Mesothelial cell of epicardium (in vitro differentiated cells): ENCODE results near the gene B3GALNT2. TPM values are rescaled to one million over a fixed set of nuclear protein-coding genes. Genes with fewer than 3 reads are reported as not detected.
"Not testable (repeated sequence)": the region's sequence is repeated elsewhere in the genome, so short reads cannot be mapped to it uniquely, and the experiment has no call there.

ENCODE experiments used
- DNase-seq, 2 experiments: peaks; one replicate each; pipeline ENCODE4 v3.0.0; 2021; ENCODE audit warnings: low spot score in 2 of 2; ENCODE audit not compliant: unreplicated experiment in 2 of 2
- H3K27ac Mint-ChIP-seq: 2 replicates; pipeline ENCODE4 v1.8.0; 2021; ENCODE audit warnings: mixed read lengths
- H3K27me3 Mint-ChIP-seq: 2 replicates; pipeline ENCODE4 v1.8.0; 2021; ENCODE audit warnings: low read depth, mixed read lengths
- H3K36me3 Mint-ChIP-seq: 2 replicates; pipeline ENCODE4 v1.8.0; 2021; ENCODE audit warnings: mixed read lengths
- H3K4me1 Mint-ChIP-seq: 2 replicates; pipeline ENCODE4 v1.8.0; 2021; ENCODE audit warnings: mixed read lengths
- H3K4me3 Mint-ChIP-seq: 2 replicates; pipeline ENCODE4 v1.8.0; 2021; ENCODE audit warnings: mild to moderate bottlenecking, moderate library complexity, mixed read lengths
- H3K9me3 Mint-ChIP-seq: 2 replicates; pipeline ENCODE4 v1.8.0; 2021; ENCODE audit warnings: mixed read lengths
- CTCF ChIP-seq: fragments of 200-600 bp; sonication (generic); IDR thresholded peaks from one replicate; pipeline ENCODE4 v1.5.0; 2021; ENCODE audit warnings: antibody characterized with exemption; ENCODE audit not compliant: unreplicated experiment
- total RNA-seq: library from RNA; stranded (reverse); gene quantifications from 3 replicates; pipeline ENCODE4 v1.2.1, GENCODE V29; 2021

B3GALNT2 gene
- total RNA-seq, 1 donor from 2014 or later = 30.6 TPM

- H3K4me1 Mint-ChIP-seq = no peaks in the 10 kb centered on the region
- peaks cover 33% of the 10 kb centered on the region for H3K36me3 Mint-ChIP-seq
- H3K27ac Mint-ChIP-seq = no peak overlapping the region
- no peak for DNase-seq
- no peak overlapping the region for H3K4me3 Mint-ChIP-seq
- no peaks in the 10 kb centered on the region for H3K27me3 Mint-ChIP-seq
- peaks cover 3% of the 10 kb centered on the region for H3K9me3 Mint-ChIP-seq
- TF ChIP-seq CTCF = no peak
Observed at GRCh38 chr1:235465066-235465465, 39.2 kb downstream of the B3GALNT2 start.

DNA sequence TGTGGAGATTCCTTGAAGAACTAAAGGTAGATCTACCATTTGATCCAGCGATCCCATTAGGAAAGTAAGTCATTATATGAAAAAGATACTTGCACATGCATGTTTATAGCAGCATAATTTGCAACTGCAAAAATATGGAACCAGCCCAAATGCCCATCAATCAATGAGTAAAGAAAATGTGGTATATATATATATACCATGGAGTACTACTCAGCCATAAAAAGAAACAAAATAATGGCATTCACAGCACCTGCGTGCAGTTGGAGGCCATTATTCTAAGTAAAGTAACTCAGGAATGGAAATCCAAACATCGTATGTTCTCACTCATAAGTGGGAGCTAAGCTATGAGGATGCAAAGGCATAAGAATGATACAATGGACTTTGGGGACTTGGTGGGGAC is 41.4 kb downstream of the B3GALNT2 start:
- not testable (repeated sequence) for H3K4me1 Mint-ChIP-seq, H3K27ac Mint-ChIP-seq
- H3K36me3 Mint-ChIP-seq = peaks cover 27% of the 10 kb centered on the region

DNA sequence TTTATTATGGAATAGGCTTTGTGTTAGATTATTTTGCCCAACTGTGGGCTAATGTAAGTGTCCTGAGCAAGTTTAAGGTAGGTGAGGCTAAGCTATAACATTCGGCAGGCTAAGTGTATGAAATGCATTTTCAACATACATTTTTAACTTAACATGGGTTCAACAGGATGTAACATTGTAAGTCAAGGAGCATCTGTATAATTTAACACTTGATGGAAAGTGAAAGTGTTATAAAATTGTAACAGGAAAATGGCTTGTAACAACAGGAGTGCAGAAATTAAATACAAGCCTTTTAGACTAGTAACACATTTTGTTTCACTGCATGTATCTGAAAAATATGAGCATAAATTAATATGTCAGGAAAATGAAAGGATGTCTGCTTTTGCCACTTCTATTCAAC is 42.3 kb downstream of the B3GALNT2 start:
- no peaks in the 10 kb centered on the region for H3K4me1 Mint-ChIP-seq
- no peak for TF ChIP-seq CTCF
- H3K9me3 Mint-ChIP-seq = peaks cover 3% of the 10 kb centered on the region
- H3K36me3 Mint-ChIP-seq = peaks cover 29% of the 10 kb centered on the region
- no peak overlapping the region for H3K4me3 Mint-ChIP-seq
- H3K27me3 Mint-ChIP-seq = no peaks in the 10 kb centered on the region
- no peak for DNase-seq
- H3K27ac Mint-ChIP-seq = no peak overlapping the region

More for the DNA sequence above, 41.4 kb downstream of the B3GALNT2 start:
- not testable (repeated sequence) for H3K4me3 Mint-ChIP-seq, H3K9me3 Mint-ChIP-seq, H3K27me3 Mint-ChIP-seq, DNase-seq

- no peaks in the 10 kb centered on the region for H3K27me3 Mint-ChIP-seq
- no peak overlapping the region for H3K4me3 Mint-ChIP-seq
- no peaks in the 10 kb centered on the region for H3K4me1 Mint-ChIP-seq
- peaks cover 3% of the 10 kb centered on the region for H3K9me3 Mint-ChIP-seq
- no peak for DNase-seq
- no peak for TF ChIP-seq CTCF
- peaks cover 29% of the 10 kb centered on the region for H3K36me3 Mint-ChIP-seq
- no peak overlapping the region for H3K27ac Mint-ChIP-seq
Observed at GRCh38 chr1:235460770-235461169, 43.5 kb downstream of the B3GALNT2 start.

- H3K4me1 Mint-ChIP-seq, H3K27me3 Mint-ChIP-seq, H3K4me3 Mint-ChIP-seq, H3K9me3 Mint-ChIP-seq, H3K27ac Mint-ChIP-seq, DNase-seq: not testable (repeated sequence)
- peaks cover 15% of the 10 kb centered on the region for H3K36me3 Mint-ChIP-seq
Observed at GRCh38 chr1:235457856-235458255, 46.4 kb downstream of the B3GALNT2 start.

DNA sequence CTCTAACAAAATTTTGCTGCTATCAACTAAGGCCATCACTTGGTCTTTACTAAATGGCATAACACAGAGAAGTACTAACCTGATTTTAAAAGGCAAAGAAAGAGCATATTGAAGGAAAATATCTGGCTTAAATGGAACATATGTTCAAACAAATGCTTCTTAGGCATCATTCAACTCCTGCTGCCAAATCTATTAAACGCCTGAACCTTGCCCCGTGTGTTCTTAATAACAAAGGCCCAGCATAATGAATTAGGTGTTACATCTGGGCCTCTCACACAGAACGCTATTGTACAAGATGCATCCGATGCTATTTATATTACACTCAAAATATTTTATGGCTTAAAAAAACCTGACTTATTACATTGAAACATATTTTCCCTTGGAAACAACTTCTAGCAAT is 48.4 kb downstream of the B3GALNT2 start:
- no peaks in the 10 kb centered on the region for H3K27me3 Mint-ChIP-seq
- H3K4me3 Mint-ChIP-seq = no peak overlapping the region
- peaks cover 13% of the 10 kb centered on the region for H3K36me3 Mint-ChIP-seq
- no peak for TF ChIP-seq CTCF
- no peaks in the 10 kb centered on the region for H3K4me1 Mint-ChIP-seq
- no peak for DNase-seq
- no peaks in the 10 kb centered on the region for H3K9me3 Mint-ChIP-seq
- peak overlapping the region; percentile 59 for H3K27ac Mint-ChIP-seq

GRCh38 chr1:235455097-235455496 is 49.2 kb downstream of the B3GALNT2 start:
- no peaks in the 10 kb centered on the region for H3K9me3 Mint-ChIP-seq
- no peak overlapping the region for H3K27ac Mint-ChIP-seq
- H3K4me1 Mint-ChIP-seq = no peaks in the 10 kb centered on the region
- no peak for TF ChIP-seq CTCF
- peaks cover 20% of the 10 kb centered on the region for H3K36me3 Mint-ChIP-seq
- no peaks in the 10 kb centered on the region for H3K27me3 Mint-ChIP-seq
- no peak for DNase-seq
- H3K4me3 Mint-ChIP-seq = no peak overlapping the region
